GM19351 (cell line): ENCODE data around the gene ZACN.

Source experiments
- ATAC-seq: cut with Tn5 transposase; IDR thresholded peaks from one replicate; pipeline ENCODE4 v1.9.1; 2021; ENCODE audit warnings: mild to moderate bottlenecking, moderate library complexity; ENCODE audit not compliant: unreplicated experiment

ZACN gene

DNA sequence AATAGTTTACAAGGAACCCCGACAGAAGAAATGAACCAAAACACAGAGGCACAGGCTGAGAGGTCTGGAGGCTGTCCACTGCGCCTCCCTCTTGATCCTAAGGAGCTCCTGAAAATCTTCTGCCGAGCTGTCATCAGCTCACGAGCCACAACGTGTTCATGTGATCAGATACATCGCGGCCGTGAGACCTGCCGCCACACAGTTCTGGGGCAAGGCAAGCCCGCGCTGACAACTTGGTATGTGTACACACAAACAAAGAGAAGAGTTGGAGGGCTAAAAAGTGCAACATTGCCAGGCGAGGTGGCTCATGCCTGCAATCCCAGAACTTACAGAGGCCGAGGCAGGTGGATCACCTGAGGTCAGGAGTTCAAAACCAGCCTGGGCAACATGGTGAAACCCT lies 17.0 kb downstream of the ZACN start:
- no peak for ATAC-seq

DNA sequence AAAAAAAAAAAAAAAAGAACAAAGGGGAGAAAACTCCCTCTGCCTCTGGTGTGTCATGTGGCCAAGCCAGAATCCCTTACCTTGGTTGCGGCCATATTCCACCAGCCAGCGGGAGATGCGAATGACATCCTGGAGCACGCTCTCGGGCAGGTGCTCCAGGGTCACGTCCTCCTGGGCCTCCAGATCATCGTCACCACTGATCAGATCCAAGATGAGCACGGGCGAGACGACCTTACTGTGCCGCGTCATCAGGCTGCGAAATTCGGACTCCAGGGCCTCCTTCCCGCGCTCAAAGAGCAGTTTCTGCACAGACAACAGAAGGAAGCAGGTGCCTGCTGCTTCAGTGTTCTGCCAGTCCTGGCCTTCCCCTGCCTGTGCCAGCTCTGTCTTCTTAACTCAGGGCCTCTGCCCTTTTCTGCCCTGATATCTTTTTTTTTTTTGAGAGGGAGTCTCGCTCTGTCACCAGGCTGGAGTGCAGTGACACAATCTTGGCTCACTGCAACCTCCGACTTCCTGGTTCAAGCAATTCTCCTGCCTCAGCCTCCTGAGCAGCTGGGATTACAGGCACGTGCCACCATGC lies 18.8 kb downstream of the ZACN start:
- ATAC-seq = no peak

DNA sequence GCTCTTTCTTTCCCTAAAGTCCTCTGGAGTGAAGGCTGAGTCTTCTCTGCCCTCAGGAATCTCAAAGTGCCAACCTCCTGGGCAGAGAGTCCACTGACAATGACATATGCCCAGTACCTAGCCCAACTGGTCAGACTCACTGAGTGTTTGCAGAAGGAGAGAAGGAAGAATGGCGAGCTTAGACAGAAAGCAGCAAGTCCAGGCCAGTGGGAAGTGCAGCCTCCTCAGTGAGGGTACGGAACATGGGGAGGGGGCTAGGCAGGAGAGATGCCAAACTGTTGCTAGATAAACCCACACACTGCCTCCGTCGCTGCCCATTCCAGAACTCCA lies 23.9 kb downstream of the ZACN start:
- no peak for ATAC-seq

DNA sequence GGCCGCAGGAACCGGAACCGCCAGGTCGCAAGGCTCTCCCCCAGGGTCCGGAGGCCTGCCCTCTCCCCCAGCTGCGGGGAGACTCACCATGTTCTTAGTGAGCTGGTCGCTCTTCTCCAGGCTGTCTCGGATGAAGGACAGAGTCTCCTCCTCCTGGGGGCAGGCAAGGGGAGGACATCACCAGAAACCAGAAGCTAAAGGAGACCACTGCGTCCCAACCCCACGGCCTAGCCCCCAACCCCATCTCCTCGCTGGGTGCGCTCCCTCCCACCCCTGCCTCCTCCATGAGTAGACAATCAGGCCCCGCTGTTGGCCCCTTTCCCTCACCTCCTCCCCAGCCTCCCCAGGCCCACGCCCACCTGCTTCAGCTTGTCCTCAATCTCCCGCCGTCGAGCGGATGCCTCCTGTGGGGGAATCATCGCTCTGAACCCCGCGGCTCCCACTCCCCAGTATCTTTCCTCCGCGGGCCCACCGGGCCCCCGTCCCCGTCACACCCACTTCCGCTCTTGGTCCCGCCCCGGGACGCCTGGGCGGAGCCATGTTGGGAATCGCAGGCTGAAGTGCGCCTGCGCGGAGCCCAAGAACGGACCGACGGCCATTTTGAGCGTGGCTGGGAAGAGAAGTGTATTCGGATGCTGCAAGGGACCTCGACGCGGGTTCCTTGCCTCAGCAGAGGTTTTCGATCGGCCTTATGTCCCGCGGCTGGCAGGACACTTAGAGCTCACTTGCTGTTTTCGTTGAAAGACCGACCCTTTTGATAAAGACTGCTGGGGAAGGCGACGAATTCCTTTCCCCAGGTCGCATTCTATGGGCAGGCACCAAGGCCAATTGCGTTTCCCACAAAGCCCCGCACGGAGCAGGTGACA lies 24.5 kb downstream of the ZACN start, which contains the start of gene EXOC7:
Gene EXOC7 (minus strand): TSS at position 514 of the 866 bp plus-strand sequence. CDS start 95 bp downstream, at position 419.
- ATAC-seq = no peak

- ATAC-seq = no peak
These were observed 25.3 kb downstream of the ZACN start for GRCh38 chr17:76104140-76104895.

DNA sequence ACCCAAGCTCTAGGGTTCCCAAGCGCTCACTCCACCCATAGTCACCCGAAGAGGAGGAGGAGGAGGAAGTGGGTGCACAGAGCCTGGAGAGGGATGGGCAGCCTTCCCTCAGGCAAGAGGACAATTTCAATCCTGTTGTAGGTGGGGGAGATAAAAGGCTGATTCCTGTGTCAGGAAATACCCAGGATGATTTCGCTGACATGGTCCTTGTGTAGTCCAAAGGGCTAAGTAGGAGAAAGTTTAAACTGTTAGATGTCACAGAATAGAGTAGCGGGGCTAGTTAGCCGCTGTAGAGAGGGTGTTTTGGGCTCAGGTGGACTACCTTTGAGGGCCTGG lies 25.9 kb downstream of the ZACN start:
- no peak for ATAC-seq

DNA sequence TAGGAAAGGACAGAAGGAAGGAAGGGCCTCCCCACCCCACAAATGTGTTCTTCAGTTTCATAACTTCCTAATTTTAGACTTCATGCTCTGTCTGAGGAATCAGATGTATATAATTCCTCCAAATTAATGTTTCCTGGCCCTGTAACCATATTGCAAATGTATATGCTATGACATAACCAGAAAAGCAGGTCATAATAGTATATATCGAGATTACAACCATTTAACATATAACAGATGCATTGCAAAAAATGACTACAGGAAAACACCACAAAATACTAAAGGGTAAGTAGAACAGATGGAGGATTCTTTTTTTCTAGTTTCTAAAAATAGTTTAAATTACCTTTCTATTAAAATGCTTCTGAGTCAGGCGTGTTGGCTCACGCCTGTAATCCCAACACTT lies 27.7 kb downstream of the ZACN start:
- ATAC-seq = no peak

GRCh38 chr17:76107509-76107908 lies 28.5 kb downstream of the ZACN start:
- ATAC-seq = no peak

GRCh38 chr17:76111956-76112355 lies 33.0 kb downstream of the ZACN start:
- ATAC-seq = no peak

- no peak for ATAC-seq
These were observed 36.3 kb downstream of the ZACN start for GRCh38 chr17:76115138-76115754.

DNA sequence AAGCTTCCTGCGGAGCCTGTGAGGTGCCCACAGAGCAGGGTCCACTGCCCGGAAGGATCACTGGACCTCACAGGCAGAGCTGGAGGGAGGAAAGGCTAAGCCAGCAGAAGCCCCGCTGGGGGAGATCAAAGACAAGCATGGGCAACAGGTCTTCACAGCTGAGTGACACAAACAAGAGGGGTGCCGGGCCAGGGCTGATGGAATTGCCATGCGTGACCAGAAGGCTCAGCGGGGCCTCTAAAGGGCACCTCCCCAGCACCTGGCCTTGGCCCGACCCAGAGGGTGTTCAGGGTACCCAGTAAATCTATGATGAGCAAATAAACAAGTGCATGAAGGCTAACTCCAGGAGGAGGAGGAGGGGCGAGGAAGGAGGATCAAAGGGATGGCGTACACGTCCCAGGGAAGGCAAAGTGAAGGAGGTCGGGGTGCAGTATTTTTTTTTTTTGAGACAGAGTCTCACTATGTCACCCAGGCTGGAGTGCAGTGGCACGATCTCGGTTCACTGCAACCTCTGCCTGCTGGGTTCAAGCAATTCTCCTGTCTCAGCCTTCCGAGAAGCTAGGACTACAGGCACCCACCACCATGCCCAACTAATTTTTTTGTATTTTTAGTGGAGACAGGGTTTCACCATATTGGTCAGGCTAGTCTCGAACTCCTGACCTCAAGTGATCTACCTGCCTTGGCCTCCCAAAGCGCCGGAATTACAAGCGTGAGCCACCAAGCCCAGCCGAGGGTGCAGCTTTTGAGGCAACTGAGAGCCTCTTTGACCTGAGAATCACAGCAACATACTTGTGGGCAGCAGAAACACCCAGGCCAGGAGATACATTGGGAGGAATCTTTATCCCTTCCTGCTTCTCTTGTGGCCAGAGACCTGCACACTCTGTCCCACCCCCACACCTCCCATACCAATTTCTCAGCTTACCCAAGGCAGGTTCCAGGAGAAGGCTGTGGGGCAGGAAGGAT lies 40.7 kb downstream of the ZACN start:
- no peak for ATAC-seq

DNA sequence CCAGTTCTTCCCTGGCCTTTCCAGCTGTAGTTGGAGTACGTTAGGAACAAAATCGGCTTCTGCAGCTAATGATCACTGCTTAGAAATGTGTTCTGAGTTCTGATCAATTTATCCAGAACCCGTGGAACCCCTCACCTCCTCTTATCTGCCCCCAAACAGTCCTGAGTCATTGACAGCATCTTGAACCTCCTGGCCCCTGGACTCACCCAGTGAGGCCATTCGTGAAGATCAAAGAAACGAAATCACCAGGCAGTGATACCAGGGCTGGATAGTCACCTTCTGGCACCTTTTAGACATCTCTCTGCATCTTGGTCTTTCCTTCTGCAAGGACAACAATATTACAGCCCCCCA lies 41.7 kb downstream of the ZACN start:
- no peak for ATAC-seq

DNA sequence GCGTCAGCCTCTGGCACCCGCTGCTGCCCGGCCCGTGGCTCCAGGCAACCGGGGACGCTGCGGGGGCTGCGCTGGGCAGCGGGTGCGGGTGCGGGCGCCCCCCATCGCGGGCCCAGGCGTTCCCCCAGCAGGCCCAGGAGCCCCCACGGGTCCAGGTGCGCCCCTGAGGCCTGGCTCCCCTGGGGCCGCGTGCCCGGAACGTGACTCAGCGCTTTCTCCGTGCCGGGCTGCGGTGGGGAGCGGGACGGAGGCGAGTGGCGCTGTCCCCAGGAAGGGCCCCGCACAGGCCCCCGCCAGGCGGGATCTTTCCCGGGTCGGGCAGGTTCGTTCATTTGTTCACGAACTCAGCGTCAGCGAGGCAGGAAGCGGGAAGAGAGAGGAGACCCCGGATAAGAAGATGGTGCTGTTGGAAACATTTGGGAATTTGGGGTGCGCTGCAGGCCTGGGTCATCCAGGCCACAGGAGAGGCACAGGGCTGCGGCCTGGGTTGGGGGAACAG lies 43.0 kb downstream of the ZACN start:
- ATAC-seq = no peak

DNA sequence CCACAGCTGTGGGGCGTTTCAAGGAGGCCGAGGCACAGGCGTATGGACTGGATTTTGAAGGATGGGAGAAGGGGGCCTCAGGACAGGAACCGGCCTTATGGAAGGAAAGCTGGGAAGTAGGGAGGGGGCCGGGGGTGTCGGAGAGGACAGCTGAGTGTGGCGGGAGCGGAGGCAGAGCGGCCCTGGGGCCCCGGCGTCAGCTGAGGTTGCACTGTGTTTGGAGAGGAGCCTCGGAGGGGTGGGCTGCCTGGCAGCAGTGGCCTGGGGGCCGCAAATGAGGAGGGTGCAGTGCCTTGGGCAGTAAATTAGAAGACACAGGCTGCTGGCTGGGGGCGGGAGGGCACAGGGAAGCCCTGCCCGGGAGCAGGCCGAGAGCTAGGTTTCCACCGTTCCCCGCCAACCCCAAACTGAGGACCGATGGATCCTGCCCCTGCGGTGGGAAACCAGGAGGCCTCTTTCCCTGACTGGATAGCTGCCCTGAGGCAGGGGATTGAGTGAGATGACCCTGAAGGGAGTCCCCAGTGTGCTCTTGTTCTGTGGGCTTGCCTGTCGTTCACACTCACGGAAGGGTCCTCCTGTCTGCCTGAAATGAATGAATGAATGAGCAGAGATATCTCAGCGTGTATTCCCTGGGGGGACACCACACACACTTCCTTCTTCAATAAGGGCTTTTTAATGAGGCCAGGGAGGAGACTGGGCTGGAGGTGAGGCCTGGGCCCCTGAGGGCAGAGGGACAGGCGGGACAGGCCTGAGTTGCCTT lies 43.6 kb downstream of the ZACN start:
- no peak for ATAC-seq

GRCh38 chr17:76123191-76123499 lies 44.2 kb downstream of the ZACN start:
- ATAC-seq = no peak

DNA sequence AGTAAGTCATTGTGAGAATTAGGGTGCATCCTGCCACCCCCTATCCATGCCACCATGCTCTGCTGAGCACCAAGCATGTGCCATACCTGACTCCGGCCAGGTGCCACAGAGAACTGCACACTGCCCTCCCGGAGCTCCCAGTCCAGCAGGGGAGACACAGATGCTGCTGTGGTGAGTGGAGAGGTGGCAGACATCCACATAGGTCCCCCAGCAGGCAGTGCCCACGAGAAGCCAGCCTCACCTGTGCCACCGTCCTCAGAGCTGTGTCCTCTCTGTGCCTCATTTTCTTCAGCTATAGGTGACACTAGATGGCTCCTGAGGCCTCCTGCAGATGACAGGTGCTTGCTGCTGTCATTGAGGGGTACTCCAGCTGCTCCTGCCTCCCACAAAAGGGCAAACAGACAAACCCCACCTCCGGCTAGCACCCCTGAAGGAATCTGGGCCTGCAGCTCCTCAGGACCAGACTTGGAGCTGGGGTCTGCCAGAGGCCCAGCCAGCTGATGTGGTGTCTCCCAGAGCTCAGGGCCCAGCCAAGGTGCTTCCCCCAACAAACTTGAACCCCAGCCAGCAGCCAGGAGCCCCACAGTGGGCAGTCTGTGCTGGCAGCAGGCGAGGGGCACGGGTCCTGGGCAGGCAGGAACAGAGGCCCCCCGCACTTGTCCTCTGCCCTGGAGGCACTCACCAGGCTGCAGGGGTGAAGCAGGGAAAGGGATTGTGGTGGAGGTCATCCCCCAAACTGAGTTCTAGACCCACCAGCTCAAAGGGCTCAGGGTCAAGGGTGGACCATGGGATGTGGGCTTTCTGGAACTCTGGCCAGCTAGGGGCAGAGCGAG lies 45.0 kb downstream of the ZACN start:
- no peak for ATAC-seq

DNA sequence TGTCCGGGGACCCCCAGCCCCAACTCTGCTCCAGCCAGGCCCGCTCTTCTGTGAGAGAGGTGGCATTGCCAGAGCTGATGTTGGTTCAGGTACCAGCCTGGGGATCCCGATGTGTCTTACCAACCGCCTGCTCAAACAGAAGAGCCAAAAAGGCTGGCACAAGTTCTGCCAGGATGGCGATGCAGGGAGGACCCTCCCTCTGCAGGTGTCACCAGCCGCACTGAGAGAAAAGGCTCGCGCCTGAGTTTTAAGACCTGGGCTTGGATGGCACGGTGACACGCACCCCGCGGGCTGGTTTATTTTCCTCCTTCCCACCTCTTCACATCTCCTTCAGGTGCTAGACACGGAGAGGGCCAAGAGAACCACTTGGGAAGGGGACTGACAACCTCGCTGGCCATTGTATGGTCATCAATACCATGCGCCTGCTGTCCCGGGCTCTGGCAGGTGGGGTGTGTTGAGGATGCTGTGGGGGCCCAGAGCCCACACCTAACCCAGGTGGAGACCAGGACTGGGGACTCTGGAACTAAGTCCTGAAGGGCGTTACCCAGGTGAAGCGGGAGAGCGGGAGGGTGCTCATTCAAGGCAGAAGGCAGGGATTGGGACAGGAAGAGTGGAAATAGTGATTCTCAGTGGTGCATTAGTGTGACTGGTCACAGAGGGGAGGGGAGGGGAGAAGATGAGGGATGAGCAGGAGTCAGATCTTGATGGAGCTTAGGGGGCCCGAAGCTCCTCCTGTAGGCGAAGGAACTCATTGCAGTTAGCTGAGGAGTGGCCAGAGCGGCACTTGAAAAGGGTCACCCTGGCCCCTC lies 45.8 kb downstream of the ZACN start:
- no peak for ATAC-seq

DNA sequence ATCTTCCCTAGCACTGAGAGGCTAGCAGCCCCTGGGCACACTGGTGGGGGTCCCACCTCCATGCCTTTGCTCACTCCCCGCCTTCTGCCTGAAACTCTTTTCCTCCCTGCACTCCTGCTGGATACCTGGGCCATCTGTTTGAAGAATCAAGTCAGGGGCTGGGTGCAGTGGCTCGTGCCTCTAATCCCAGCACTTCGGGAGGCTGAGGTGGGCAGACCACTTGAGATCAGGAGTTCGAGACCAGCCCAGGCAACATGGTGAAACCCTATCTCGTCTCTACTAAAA lies 46.4 kb downstream of the ZACN start:
- no peak for ATAC-seq
